Breast epithelium (tissue), 4 donors: ENCODE data around the gene CDKN1A. TPM values are rescaled to one million over a fixed set of nuclear protein-coding genes. Genes with fewer than 3 reads are reported as not detected.

Source experiments
- DNase-seq, 2 donors: peaks; one replicate each; pipeline ENCODE4 v3.0.0-alpha.2; 2019; ENCODE audit warnings: low spot score in 2 of 2
- H3K27ac ChIP-seq, 2 donors: fragments of 200-600 bp; sonication (generic) in 1 of 2; one replicate each; pipeline ENCODE4 v1.5.1; 2016 to 2019; ENCODE audit warnings: mild to moderate bottlenecking in 1 of 2
- H3K27me3 ChIP-seq, 2 donors: fragments of 200-600 bp; sonication (generic) in 1 of 2; one replicate each; pipeline versions ENCODE4 v1.5.1 to v1.6.0; 2017 to 2019; ENCODE audit warnings: control low read depth in 1 of 2, mild to moderate bottlenecking in 1 of 2
- H3K36me3 ChIP-seq: fragments of 200-600 bp; one replicate; pipeline ENCODE4 v1.5.1; 2019
- H3K4me1 ChIP-seq, 2 donors: fragments of 200-600 bp; sonication (generic); one replicate each; pipeline ENCODE4 v1.5.1; 2016 to 2019; ENCODE audit warnings: control low read depth in 1 of 2
- H3K4me3 ChIP-seq, 3 donors: fragments of 200-600 bp; sonication (generic); 1 replicate in 2 of 3; 2 replicates in 1 of 3; pipeline ENCODE4 v1.5.1; 2016 to 2019; ENCODE audit warnings: mild to moderate bottlenecking in 3 of 3, moderate library complexity in 2 of 3
- H3K9me3 ChIP-seq, 2 donors: fragments of 200-600 bp; sonication (generic) in 1 of 2; one replicate each; pipeline ENCODE4 v1.5.1; 2016 to 2019; ENCODE audit warnings: control low read depth in 1 of 2
- POLR2A ChIP-seq: fragments of 450-650 bp; IDR thresholded peaks from one replicate; pipeline ENCODE4 v1.6.1; 2016; ENCODE audit warnings: antibody characterized with exemption, mild to moderate bottlenecking, moderate library complexity
- POLR2AphosphoS5 ChIP-seq, 3 donors: sonication (generic); formaldehyde crosslinking; IDR thresholded peaks; one replicate each; pipeline ENCODE4 v1.6.1; 2017; ENCODE audit warnings: antibody characterized with exemption in 3 of 3
- intact Hi-C: fragments of 100-400 bp; cut with DNase I; formaldehyde crosslinking; loops from one replicate; pipeline ENCODE4 v1.15.1; 2023; ENCODE audit warnings: low total_unique reads
- total RNA-seq, 3 donors: library from RNA; depleted of rRNA; stranded (reverse); fragments of >200 nt; gene quantifications; one replicate each; pipeline ENCODE4 v1.1.0, GENCODE V29; 2016
- TF ChIP-seq, protein P1 (sequence below), 3 donors: fragments of 450-650 bp; IDR thresholded peaks; one replicate each; pipeline ENCODE4 v1.5.1; 2016 to 2017; ENCODE audit warnings: antibody characterized with exemption in 3 of 3, mild to moderate bottlenecking in 3 of 3, moderate library complexity in 3 of 3

CDKN1A gene
- total RNA-seq, 3 donors from 2014 or later, result 125 to 144 (median 143) TPM

- TF ChIP-seq POLR2A (no peak), POLR2AphosphoS5 (IDR thresholded peaks at IDR 0.05) (no peak)
- TF ChIP-seq, protein P1, sequence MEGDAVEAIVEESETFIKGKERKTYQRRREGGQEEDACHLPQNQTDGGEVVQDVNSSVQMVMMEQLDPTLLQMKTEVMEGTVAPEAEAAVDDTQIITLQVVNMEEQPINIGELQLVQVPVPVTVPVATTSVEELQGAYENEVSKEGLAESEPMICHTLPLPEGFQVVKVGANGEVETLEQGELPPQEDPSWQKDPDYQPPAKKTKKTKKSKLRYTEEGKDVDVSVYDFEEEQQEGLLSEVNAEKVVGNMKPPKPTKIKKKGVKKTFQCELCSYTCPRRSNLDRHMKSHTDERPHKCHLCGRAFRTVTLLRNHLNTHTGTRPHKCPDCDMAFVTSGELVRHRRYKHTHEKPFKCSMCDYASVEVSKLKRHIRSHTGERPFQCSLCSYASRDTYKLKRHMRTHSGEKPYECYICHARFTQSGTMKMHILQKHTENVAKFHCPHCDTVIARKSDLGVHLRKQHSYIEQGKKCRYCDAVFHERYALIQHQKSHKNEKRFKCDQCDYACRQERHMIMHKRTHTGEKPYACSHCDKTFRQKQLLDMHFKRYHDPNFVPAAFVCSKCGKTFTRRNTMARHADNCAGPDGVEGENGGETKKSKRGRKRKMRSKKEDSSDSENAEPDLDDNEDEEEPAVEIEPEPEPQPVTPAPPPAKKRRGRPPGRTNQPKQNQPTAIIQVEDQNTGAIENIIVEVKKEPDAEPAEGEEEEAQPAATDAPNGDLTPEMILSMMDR (IDR thresholded peaks at IDR 0.05), result no peak
- Histone ChIP-seq H3K27ac (no peak overlapping the region), H3K27me3 (no peaks in the 10 kb centered on the region), H3K36me3 (no peaks in the 10 kb centered on the region), H3K9me3 (no peaks in the 10 kb centered on the region), H3K4me3 (no peak overlapping the region), H3K4me1 (peaks cover 0 to 12% of the 10 kb centered on the region in 2 donors)
- intact Hi-C loops, result loop anchor here (10.0 kb wide), 1 partner anchor 116 kb away; no protein-coding TSS in a partner anchor
- DNase-seq, result no peak
Observed at GRCh38 chr6:36639171-36639808, 39.2 kb upstream of the CDKN1A start.

- intact Hi-C loops, result no loop called here
- no peaks in the 10 kb centered on the region for H3K36me3 ChIP-seq
Observed at GRCh38 chr6:36641543-36641942, 37.0 kb upstream of the CDKN1A start.

GRCh38 chr6:36642913-36643817, 35.3 kb upstream of the CDKN1A start:
- TF ChIP-seq POLR2AphosphoS5 (IDR thresholded peaks at IDR 0.05), result no peak
- TF ChIP-seq, protein P1 (IDR thresholded peaks at IDR 0.05), result no peak
- TF ChIP-seq POLR2A, result no peak
- Histone ChIP-seq H3K4me1 (peaks cover 0 to 6% of the 10 kb centered on the region in 2 donors), H3K9me3 (no peaks in the 10 kb centered on the region), H3K27ac (peak overlapping the region; percentile 46 to 53), H3K36me3 (no peaks in the 10 kb centered on the region), H3K4me3 (no peak overlapping the region), H3K27me3 (no peaks in the 10 kb centered on the region)
- peak; percentile 86 for DNase-seq
- intact Hi-C loops, result no loop called here

More at GRCh38 chr6:36641543-36641942, 37.0 kb upstream of the CDKN1A start:
- no peaks in the 10 kb centered on the region for H3K27me3 ChIP-seq
- H3K9me3 ChIP-seq, result no peaks in the 10 kb centered on the region
- TF ChIP-seq, protein P1 (IDR thresholded peaks at IDR 0.05), result no peak
- no peak for TF ChIP-seq POLR2AphosphoS5 (IDR thresholded peaks at IDR 0.05)
- no peak for TF ChIP-seq POLR2A
- H3K27ac ChIP-seq, result peak overlapping the region in 1 of 2 donors; percentile 50
- H3K4me1 ChIP-seq, result peaks cover 0 to 11% of the 10 kb centered on the region in 2 donors
- H3K4me3 ChIP-seq, result no peak overlapping the region
- DNase-seq, result no peak

DNA sequence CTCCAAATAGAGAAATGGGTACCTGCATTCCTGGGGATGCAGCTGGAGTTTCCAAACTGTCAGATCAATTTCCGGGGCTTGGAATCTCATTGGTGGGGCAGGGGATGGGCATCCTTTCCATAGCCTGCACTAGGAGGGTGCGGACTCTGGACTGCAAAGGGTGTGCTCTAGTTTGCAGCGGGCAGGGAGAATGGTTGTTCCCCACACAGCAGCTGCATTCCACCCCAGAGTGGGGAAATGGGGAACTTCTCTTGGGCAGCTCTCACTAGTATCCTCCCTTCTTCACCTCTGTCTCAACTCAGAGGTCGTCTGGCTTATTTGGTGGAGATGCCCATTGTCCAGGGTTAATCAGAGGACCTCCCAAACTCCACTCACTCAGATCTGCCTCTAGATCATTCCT, 34.5 kb upstream of the CDKN1A start:
- H3K36me3 ChIP-seq, result no peaks in the 10 kb centered on the region
- no peaks in the 10 kb centered on the region for H3K27me3 ChIP-seq
- no peak overlapping the region for H3K4me3 ChIP-seq
- no peak for DNase-seq
- no peaks in the 10 kb centered on the region for H3K9me3 ChIP-seq
- intact Hi-C loops, result no loop called here
- H3K4me1 ChIP-seq, result peaks cover 0 to 6% of the 10 kb centered on the region in 2 donors
- no peak for TF ChIP-seq POLR2AphosphoS5 (IDR thresholded peaks at IDR 0.05)
- H3K27ac ChIP-seq, result no peak overlapping the region

GRCh38 chr6:36649086-36649485, 29.4 kb upstream of the CDKN1A start:
- no peaks in the 10 kb centered on the region for H3K9me3 ChIP-seq
- H3K4me3 ChIP-seq, result no peak overlapping the region
- H3K27ac ChIP-seq, result no peak overlapping the region
- intact Hi-C loops, result no loop called here
- H3K36me3 ChIP-seq, result no peaks in the 10 kb centered on the region
- H3K4me1 ChIP-seq, result no peaks in the 10 kb centered on the region
- no peaks in the 10 kb centered on the region for H3K27me3 ChIP-seq
- TF ChIP-seq POLR2AphosphoS5 (IDR thresholded peaks at IDR 0.05) (no peak), POLR2A (no peak)
- TF ChIP-seq, protein P1 (IDR thresholded peaks at IDR 0.05), result no peak
- DNase-seq, result no peak
